Type B pancreatic cell (in vitro differentiated cells): ENCODE measurements around the gene ESYT2. TPM values are rescaled to one million over a fixed set of nuclear protein-coding genes. Genes with fewer than 3 reads are reported as not detected.
"Not testable (repeated sequence)": the region's sequence is repeated elsewhere in the genome, so short reads cannot be mapped to it uniquely, and the experiment has no call there.

ENCODE experiments used
- DNase-seq: peaks from one replicate; pipeline ENCODE4 v3.0.0; 2021; ENCODE audit warnings: mixed read lengths; ENCODE audit not compliant: unreplicated experiment; ENCODE audit errors: extremely low spot score
- H3K27ac Mint-ChIP-seq: 2 replicates; pipeline ENCODE4 v1.8.0; 2021; ENCODE audit warnings: mild to moderate bottlenecking, mixed read lengths
- H3K27me3 Mint-ChIP-seq: 2 replicates; pipeline ENCODE4 v1.8.0; 2021; ENCODE audit warnings: mixed read lengths
- H3K36me3 Mint-ChIP-seq: 2 replicates; pipeline ENCODE4 v1.8.0; 2021; ENCODE audit warnings: mixed read lengths
- H3K4me1 Mint-ChIP-seq: one replicate; pipeline ENCODE4 v1.8.0; 2021; ENCODE audit warnings: mixed read lengths; ENCODE audit not compliant: unreplicated experiment
- H3K4me3 Mint-ChIP-seq: 2 replicates; pipeline ENCODE4 v1.8.0; 2021; ENCODE audit warnings: mild to moderate bottlenecking, mixed read lengths
- H3K9me3 Mint-ChIP-seq: 2 replicates; pipeline ENCODE4 v1.8.0; 2021; ENCODE audit warnings: mixed read lengths
- total RNA-seq: library from RNA; stranded (reverse); gene quantifications from 2 replicates; pipeline ENCODE4 v1.2.1, GENCODE V29; 2021; ENCODE audit warnings: low replicate concordance
- TF ChIP-seq, protein P1 (sequence below): fragments of 200-600 bp; sonication (generic); conservative IDR thresholded peaks from 2 replicates; pipeline ENCODE4 v1.5.0; 2021; ENCODE audit warnings: antibody characterized with exemption, mild to moderate bottlenecking

ESYT2 gene
- total RNA-seq, 1 donor from 2014 or later: 42.1 TPM

- H3K4me1 Mint-ChIP-seq: peaks cover 55% of the 10 kb centered on the region
Measured at GRCh38 chr7:158863611-158864506, 34.5 kb upstream of the ESYT2 start.

GRCh38 chr7:158862985-158863610 lies 33.8 kb upstream of the ESYT2 start:
- H3K9me3 Mint-ChIP-seq, H3K27me3 Mint-ChIP-seq, DNase-seq: not testable (repeated sequence)
- peaks cover 11% of the 10 kb centered on the region for H3K36me3 Mint-ChIP-seq
- peak overlapping the region; percentile 90 for H3K4me3 Mint-ChIP-seq
- peaks cover 55% of the 10 kb centered on the region for H3K4me1 Mint-ChIP-seq
- peak overlapping the region; percentile 99 for H3K27ac Mint-ChIP-seq

More at GRCh38 chr7:158863611-158864506, 34.5 kb upstream of the ESYT2 start:
- H3K4me3 Mint-ChIP-seq: peak overlapping the region; percentile 90
- H3K27ac Mint-ChIP-seq: peak overlapping the region; percentile 99
- TF ChIP-seq, protein P1, sequence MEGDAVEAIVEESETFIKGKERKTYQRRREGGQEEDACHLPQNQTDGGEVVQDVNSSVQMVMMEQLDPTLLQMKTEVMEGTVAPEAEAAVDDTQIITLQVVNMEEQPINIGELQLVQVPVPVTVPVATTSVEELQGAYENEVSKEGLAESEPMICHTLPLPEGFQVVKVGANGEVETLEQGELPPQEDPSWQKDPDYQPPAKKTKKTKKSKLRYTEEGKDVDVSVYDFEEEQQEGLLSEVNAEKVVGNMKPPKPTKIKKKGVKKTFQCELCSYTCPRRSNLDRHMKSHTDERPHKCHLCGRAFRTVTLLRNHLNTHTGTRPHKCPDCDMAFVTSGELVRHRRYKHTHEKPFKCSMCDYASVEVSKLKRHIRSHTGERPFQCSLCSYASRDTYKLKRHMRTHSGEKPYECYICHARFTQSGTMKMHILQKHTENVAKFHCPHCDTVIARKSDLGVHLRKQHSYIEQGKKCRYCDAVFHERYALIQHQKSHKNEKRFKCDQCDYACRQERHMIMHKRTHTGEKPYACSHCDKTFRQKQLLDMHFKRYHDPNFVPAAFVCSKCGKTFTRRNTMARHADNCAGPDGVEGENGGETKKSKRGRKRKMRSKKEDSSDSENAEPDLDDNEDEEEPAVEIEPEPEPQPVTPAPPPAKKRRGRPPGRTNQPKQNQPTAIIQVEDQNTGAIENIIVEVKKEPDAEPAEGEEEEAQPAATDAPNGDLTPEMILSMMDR: no peak
- peaks cover 10% of the 10 kb centered on the region for H3K36me3 Mint-ChIP-seq
- H3K27me3 Mint-ChIP-seq: no peaks in the 10 kb centered on the region
- peaks cover 3% of the 10 kb centered on the region for H3K9me3 Mint-ChIP-seq
- no peak for DNase-seq

GRCh38 chr7:158861936-158862704 lies 32.8 kb upstream of the ESYT2 start:
- Mint-ChIP-seq H3K4me3 (peak overlapping the region; percentile 68), H3K9me3 (peaks cover 3% of the 10 kb centered on the region), H3K36me3 (peaks cover 11% of the 10 kb centered on the region), H3K27ac (peak overlapping the region; percentile 74), H3K27me3 (no peaks in the 10 kb centered on the region), H3K4me1 (peaks cover 55% of the 10 kb centered on the region)
- TF ChIP-seq, protein P1: no peak
- DNase-seq: no peak

- H3K9me3 Mint-ChIP-seq: peaks cover 3% of the 10 kb centered on the region
- no peak for DNase-seq
- peaks cover 11% of the 10 kb centered on the region for H3K36me3 Mint-ChIP-seq
- peak overlapping the region; percentile 68 for H3K4me3 Mint-ChIP-seq
- peaks cover 53% of the 10 kb centered on the region for H3K4me1 Mint-ChIP-seq
- H3K27me3 Mint-ChIP-seq: no peaks in the 10 kb centered on the region
- H3K27ac Mint-ChIP-seq: peak overlapping the region; percentile 74
- TF ChIP-seq, protein P1: no peak
Measured at GRCh38 chr7:158861004-158861787, 31.9 kb upstream of the ESYT2 start.

DNA sequence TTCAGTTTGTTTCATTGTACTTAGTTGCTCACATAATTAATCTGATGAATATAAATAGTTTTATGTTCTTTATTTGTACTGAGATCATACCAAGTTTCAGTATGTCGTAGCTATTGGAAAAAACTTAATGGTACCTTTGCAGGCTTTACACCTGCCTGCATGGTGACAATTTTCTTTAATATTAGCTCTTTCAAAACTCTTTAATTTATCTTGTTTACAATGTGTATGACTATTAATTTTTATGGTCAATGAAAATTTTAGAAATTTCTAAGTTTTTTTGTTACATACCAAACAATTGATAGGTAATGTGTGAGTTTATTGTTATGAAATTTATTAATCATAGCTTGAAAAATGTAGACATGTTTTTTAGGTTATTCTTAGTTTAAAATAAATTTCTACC lies 31.1 kb upstream of the ESYT2 start:
- peak overlapping the region; percentile 74 for H3K27ac Mint-ChIP-seq
- peaks cover 49% of the 10 kb centered on the region for H3K4me1 Mint-ChIP-seq

More for the DNA sequence above, 31.1 kb upstream of the ESYT2 start:
- no peak overlapping the region for H3K4me3 Mint-ChIP-seq
- TF ChIP-seq, protein P1: no peak
- peaks cover 11% of the 10 kb centered on the region for H3K36me3 Mint-ChIP-seq
- no peak for DNase-seq
- peaks cover 3% of the 10 kb centered on the region for H3K9me3 Mint-ChIP-seq
- no peaks in the 10 kb centered on the region for H3K27me3 Mint-ChIP-seq
